Panc1 (cell line): Measurements from ENCODE around the gene GLB1L2.

Experiments
- CTCF ChIP-seq: fragments of 450-650 bp; IDR thresholded peaks from 2 replicates; pipeline ENCODE4 v1.5.1; 2017; ENCODE audit warnings: mild to moderate bottlenecking
- REST ChIP-seq, 2 experiments: IDR thresholded peaks; 2 replicates each; pipeline ENCODE4 v1.6.1; 2011 to 2012; ENCODE audit warnings: low read depth in 2 of 2, control low read depth in 1 of 2, low read length in 1 of 2, mild to moderate bottlenecking in 1 of 2, moderate library complexity in 1 of 2; ENCODE audit not compliant: insufficient read depth in 1 of 2

- no peak for TF ChIP-seq CTCF
- TF ChIP-seq REST (IDR thresholded peaks at IDR 0.05; ENCODE audit: insufficient read depth in 1 of 2, low read depth in 2 of 2, low read length in 1 of 2) = no peak
Observed at GRCh38 chr11:134357545-134357839, 25.7 kb downstream of the GLB1L2 start.
